Activated gamma-delta T cell (primary cell): ENCODE data around the gene LMAN1.

Source experiments
- DNase-seq: peaks from one replicate; lab custom pipeline; 2025; lab: John Stamatoyannopoulos, UW

The LMAN1 gene

GRCh38 chr18:59303656-59304195 lies 55.3 kb downstream of the LMAN1 start:
- no peak for DNase-seq

GRCh38 chr18:59303006-59303405 lies 56.1 kb downstream of the LMAN1 start:
- DNase-seq: no peak

- no peak for DNase-seq
Observed at GRCh38 chr18:59301929-59302328, 57.1 kb downstream of the LMAN1 start.

- DNase-seq: no peak
Observed at GRCh38 chr18:59300676-59301285, 58.3 kb downstream of the LMAN1 start.

- no peak for DNase-seq
Observed at GRCh38 chr18:59298871-59299270, 60.2 kb downstream of the LMAN1 start.

GRCh38 chr18:59293317-59293716 lies 65.7 kb downstream of the LMAN1 start:
- DNase-seq: no peak

GRCh38 chr18:59286341-59286740 lies 72.7 kb downstream of the LMAN1 start:
- no peak for DNase-seq

GRCh38 chr18:59282341-59282740 lies 76.7 kb downstream of the LMAN1 start:
- no peak for DNase-seq

- DNase-seq: no peak
Observed at GRCh38 chr18:59279722-59280121, 79.3 kb downstream of the LMAN1 start.

GRCh38 chr18:59279193-59279592 lies 79.9 kb downstream of the LMAN1 start:
- no peak for DNase-seq

- no peak for DNase-seq
Observed at GRCh38 chr18:59278793-59279192, 80.3 kb downstream of the LMAN1 start.
